AG04450 (cell line): ENCODE data around the gene CLDN9. TPM values are rescaled to one million over a fixed set of nuclear protein-coding genes. Genes with fewer than 3 reads are reported as not detected.
A peak's percentile ranks its signal among the peaks of the same experiment; 100 is the strongest.

Experiments used
- CTCF ChIA-PET: fragments of 300-600, 350-600 bp; formaldehyde crosslinking; extraction: SDS; loops from one replicate; lab custom pipeline; 2022; ENCODE audit warnings: antibody characterized with exemption, inconsistent platforms; lab: Charles Lee
- POLR2A ChIA-PET: fragments of 350-600 bp; formaldehyde crosslinking; extraction: SDS; loops from one replicate; lab custom pipeline; 2021; ENCODE audit warnings: antibody characterized with exemption, inconsistent platforms; lab: Yijun Ruan, JAX
- DNase-seq: peaks from one replicate; pipeline ENCODE4 v3.0.0-alpha.2; 2011; ENCODE audit warnings: low read depth, low spot score
- H3K27ac ChIP-seq: one replicate; pipeline ENCODE4 v1.5.1; 2012; ENCODE audit warnings: low read depth, low read length, control low read depth
- H3K27me3 ChIP-seq: one replicate; pipeline ENCODE4 v1.6.0; 2012; ENCODE audit warnings: low read length; ENCODE audit not compliant: control insufficient read depth, insufficient read depth
- H3K4me3 ChIP-seq: 2 replicates; pipeline ENCODE4 v1.5.1; 2011; ENCODE audit warnings: mild to moderate bottlenecking, low read depth, low read length, control low read depth
- H3K9me3 ChIP-seq: 2 replicates; pipeline ENCODE4 v1.5.1; 2012; ENCODE audit warnings: low read length; ENCODE audit not compliant: control insufficient read depth, insufficient read depth
- CTCF ChIP-seq: IDR thresholded peaks from 2 replicates; pipeline ENCODE4 v1.5.1; 2011; ENCODE audit warnings: low read depth, low read length, control low read depth, inconsistent platforms
- polyA plus RNA-seq: library from polyadenylated mRNA; depleted of rRNA; stranded (reverse); fragments of >200 nt; gene quantifications from 2 replicates; pipeline ENCODE4 v1.2.3, GENCODE V29; 2011

Gene CLDN9
- polyA plus RNA-seq, 1 experiment, result not detected

- no peak for TF ChIP-seq CTCF
- ChIA-PET POLR2A (no interaction called here), CTCF (interaction anchor here (1.1 to 1.5 kb wide), 2 partner anchors 8 to 11 kb away, joined by 3 to 6 read pairs; no protein-coding TSS in a partner anchor)
- H3K27ac ChIP-seq, result no peak overlapping the region
- peaks cover 56% of the 10 kb centered on the region for H3K27me3 ChIP-seq
- no peaks in the 10 kb centered on the region for H3K9me3 ChIP-seq
- no peak for DNase-seq
- H3K4me3 ChIP-seq, result no peak overlapping the region
These were observed 26.2 kb downstream of the CLDN9 start for GRCh38 chr16:3038896-3039295.

GRCh38 chr16:3042376-3042775 lies 29.7 kb downstream of the CLDN9 start:
- no peak for TF ChIP-seq CTCF
- H3K4me3 ChIP-seq, result no peak overlapping the region
- H3K9me3 ChIP-seq, result no peaks in the 10 kb centered on the region; the same call in 1 of the 2 replicates
- H3K27me3 ChIP-seq, result peaks cover 52% of the 10 kb centered on the region
- no peak overlapping the region for H3K27ac ChIP-seq
- ChIA-PET POLR2A (no interaction called here), CTCF (interaction anchor here (1.4 to 3.8 kb wide), 4 partner anchors 11 to 92 kb away, joined by 3 to 23 read pairs (median 8); partner anchors contain the start of gene ZNF213)
- DNase-seq, result no peak

- no peak for DNase-seq
- H3K27ac ChIP-seq, result no peak overlapping the region
- TF ChIP-seq CTCF, result no peak
- no peaks in the 10 kb centered on the region; the same call in 1 of the 2 replicates for H3K9me3 ChIP-seq
- H3K27me3 ChIP-seq, result peaks cover 55% of the 10 kb centered on the region
- H3K4me3 ChIP-seq, result no peak overlapping the region
- ChIA-PET CTCF (interaction anchor here (1.0 to 2.2 kb wide), 2 partner anchors 13 to 15 kb away, joined by 7 to 8 read pairs; no protein-coding TSS in a partner anchor), POLR2A (no interaction called here)
These were observed 32.0 kb downstream of the CLDN9 start for GRCh38 chr16:3044708-3045107.

- ChIA-PET POLR2A (interaction anchor here (1.1 kb wide), 2 partner anchors 25 to 83 kb away, joined by 3 to 4 read pairs; no protein-coding TSS in a partner anchor), CTCF (interaction anchor here (2.2 kb wide), 1 partner anchor 13 kb away, joined by 7 read pairs; no protein-coding TSS in a partner anchor)
- no peak for TF ChIP-seq CTCF
- Histone ChIP-seq H3K9me3 (no peaks in the 10 kb centered on the region; the same call in 1 of the 2 replicates), H3K27ac (no peak within 1 kb of the TSS), H3K4me3 (peak within 1 kb of the TSS; percentile 50), H3K27me3 (peaks cover 60% of the 10 kb centered on the region)
- DNase-seq, result no peak
These were observed 33.3 kb downstream of the CLDN9 start, which contains the start of gene MMP25 for GRCh38 chr16:3045758-3046640. Gene MMP25, plus strand, starts transcription at chr16:3046561. Its CDS starts 357 bp downstream, at chr16:3046918.
